ENCODE measurements around the gene SLC4A1.
"Not testable (repeated sequence)": the region's sequence is repeated elsewhere in the genome, so short reads cannot be mapped to it uniquely, and the experiment has no call there.

Gene SLC4A1

GRCh38 chr17:44256671-44257070 lies 11.3 kb downstream of the SLC4A1 start:
- H3K4me3 ChIP-seq (ENCODE audit: low read length) = no peak overlapping the region
- no peak for TF ChIP-seq ZNF274 (IDR thresholded peaks at IDR 0.05; ENCODE audit: low read depth, low read length)

- H3K4me3 ChIP-seq (ENCODE audit: low read length) = no peak overlapping the region
- no peak for TF ChIP-seq ZNF274 (IDR thresholded peaks at IDR 0.05; ENCODE audit: low read depth, low read length)
Measured at GRCh38 chr17:44255915-44256314, 12.0 kb downstream of the SLC4A1 start.

GRCh38 chr17:44254361-44255095 lies 13.4 kb downstream of the SLC4A1 start:
- H3K4me3 ChIP-seq (ENCODE audit: low read length) = no peak overlapping the region
- no peak for TF ChIP-seq ZNF274 (IDR thresholded peaks at IDR 0.05; ENCODE audit: low read depth, low read length)

- no peak for TF ChIP-seq ZNF274 (IDR thresholded peaks at IDR 0.05; ENCODE audit: low read depth, low read length)
- H3K4me3 ChIP-seq (ENCODE audit: low read length) = no peak overlapping the region
Measured at GRCh38 chr17:44253006-44253405, 14.9 kb downstream of the SLC4A1 start.

GRCh38 chr17:44251062-44251461 lies 16.9 kb downstream of the SLC4A1 start:
- H3K4me3 ChIP-seq (ENCODE audit: low read length) = no peak overlapping the region
- TF ChIP-seq ZNF274 (IDR thresholded peaks at IDR 0.05; ENCODE audit: low read depth, low read length) = no peak

- no peak overlapping the region for H3K4me3 ChIP-seq (ENCODE audit: low read length)
- no peak for TF ChIP-seq ZNF274 (IDR thresholded peaks at IDR 0.05; ENCODE audit: low read depth, low read length)
Measured at GRCh38 chr17:44249501-44250246, 18.3 kb downstream of the SLC4A1 start.

GRCh38 chr17:44247876-44248736 lies 19.8 kb downstream of the SLC4A1 start:
- TF ChIP-seq ZNF274 (IDR thresholded peaks at IDR 0.05; ENCODE audit: low read depth, low read length) = no peak
- no peak overlapping the region for H3K4me3 ChIP-seq (ENCODE audit: low read length)

GRCh38 chr17:44247440-44247841 lies 20.5 kb downstream of the SLC4A1 start:
- no peak overlapping the region for H3K4me3 ChIP-seq (ENCODE audit: low read length)
- no peak for TF ChIP-seq ZNF274 (IDR thresholded peaks at IDR 0.05; ENCODE audit: low read depth, low read length)

- TF ChIP-seq ZNF274 (IDR thresholded peaks at IDR 0.05; ENCODE audit: low read depth, low read length) = no peak
- H3K4me3 ChIP-seq (ENCODE audit: low read length) = no peak overlapping the region
Measured at GRCh38 chr17:44241106-44241624, 26.8 kb downstream of the SLC4A1 start.

- not testable (repeated sequence) for H3K4me3 ChIP-seq (ENCODE audit: low read length)
Measured at GRCh38 chr17:44237886-44238285, 30.0 kb downstream of the SLC4A1 start.

GRCh38 chr17:44236444-44236991 lies 31.4 kb downstream of the SLC4A1 start:
- no peak for TF ChIP-seq ZNF274 (IDR thresholded peaks at IDR 0.05; ENCODE audit: low read depth, low read length)
- H3K4me3 ChIP-seq (ENCODE audit: low read length) = no peak overlapping the region

- H3K4me3 ChIP-seq (ENCODE audit: low read length) = no peak overlapping the region
Measured at GRCh38 chr17:44235583-44235936, 32.4 kb downstream of the SLC4A1 start.

GRCh38 chr17:44233582-44233981 lies 34.4 kb downstream of the SLC4A1 start:
- no peak for TF ChIP-seq ZNF274 (IDR thresholded peaks at IDR 0.05; ENCODE audit: low read depth, low read length)
- H3K4me3 ChIP-seq (ENCODE audit: low read length) = no peak overlapping the region

More at GRCh38 chr17:44235583-44235936, 32.4 kb downstream of the SLC4A1 start:
- no peak for TF ChIP-seq ZNF274 (IDR thresholded peaks at IDR 0.05; ENCODE audit: low read depth, low read length)

- no peak for TF ChIP-seq ZNF274 (IDR thresholded peaks at IDR 0.05; ENCODE audit: low read depth, low read length)
- no peak overlapping the region for H3K4me3 ChIP-seq (ENCODE audit: low read length)
Measured at GRCh38 chr17:44232061-44232460, 35.9 kb downstream of the SLC4A1 start.

Measured in GM08714 (cell line).